HEK293 (cell line): ENCODE measurements around the gene CD200.

ENCODE experiments used
- CTCF ChIP-seq: fragments of 450-650 bp; formaldehyde crosslinking; IDR thresholded peaks from 2 replicates; pipeline ENCODE4 v1.5.1; 2016; ENCODE audit warnings: missing biosample characterization, missing genetic modification characterization
- GLI4 ChIP-seq: fragments of 450-650 bp; formaldehyde crosslinking; IDR thresholded peaks from 2 replicates; pipeline ENCODE4 v1.5.1; 2016; ENCODE audit warnings: missing biosample characterization, missing genetic modification characterization
- ZBTB20 ChIP-seq: fragments of 450-650 bp; formaldehyde crosslinking; IDR thresholded peaks from 2 replicates; pipeline ENCODE4 v1.5.1; 2016; ENCODE audit warnings: missing biosample characterization, missing genetic modification characterization
- ZNF121 ChIP-seq: fragments of 450-650 bp; formaldehyde crosslinking; IDR thresholded peaks from 2 replicates; pipeline ENCODE4 v1.5.1; 2016; ENCODE audit warnings: missing biosample characterization, missing genetic modification characterization
- ZNF311 ChIP-seq: fragments of 450-650 bp; formaldehyde crosslinking; IDR thresholded peaks from 2 replicates; pipeline ENCODE4 v1.5.1; 2017; ENCODE audit warnings: missing biosample characterization, missing genetic modification characterization, borderline replicate concordance
- ZNF76 ChIP-seq: fragments of 450-650 bp; formaldehyde crosslinking; IDR thresholded peaks from 2 replicates; pipeline ENCODE4; 2016; ENCODE audit warnings: low read depth, missing biosample characterization, missing genetic modification characterization, borderline replicate concordance

GRCh38 chr3:112354642-112355306, 21.8 kb downstream of the CD200 start:
- TF ChIP-seq ZBTB20 (no peak), CTCF (no peak), ZNF121 (tag by site-specific recombination) (no peak), GLI4 (tag by site-specific recombination) (no peak), ZNF311 (tag by site-specific recombination) (no peak), ZNF76 (tag by site-specific recombination) (no peak)
